Hepatocyte (in vitro differentiated cells): ENCODE measurements around the gene PRDM16. TPM values are rescaled to one million over a fixed set of nuclear protein-coding genes. Genes with fewer than 3 reads are reported as not detected.

Experiments used
- DNase-seq: peaks from one replicate; pipeline ENCODE4 v3.0.0-alpha.2; 2016; ENCODE audit warnings: low spot score
- H2AFZ ChIP-seq: fragments of 200-600 bp; sonication (generic); 2 replicates; pipeline ENCODE4 v1.6.0; 2016; ENCODE audit warnings: antibody characterized with exemption, mild to moderate bottlenecking
- H3K27ac ChIP-seq: fragments of 200-600 bp; sonication (generic); 2 replicates; pipeline ENCODE4 v1.5.1; 2016; ENCODE audit warnings: mild to moderate bottlenecking
- H3K27me3 ChIP-seq: fragments of 200-600 bp; sonication (generic); 2 replicates; pipeline ENCODE4 v1.6.1; 2016
- H3K36me3 ChIP-seq: fragments of 200-600 bp; sonication (generic); replicated peaks from 2 replicates; pipeline ENCODE4 v1.5.1; 2016; ENCODE audit warnings: low read depth; ENCODE audit not compliant: insufficient read depth
- H3K4me1 ChIP-seq: fragments of 200-600 bp; sonication (generic); 2 replicates; pipeline ENCODE4 v1.5.1; 2016; ENCODE audit warnings: mild to moderate bottlenecking, moderate library complexity; ENCODE audit not compliant: insufficient read depth
- H3K4me2 ChIP-seq: fragments of 200-600 bp; sonication (generic); 2 replicates; pipeline ENCODE4 v1.6.0; 2016
- H3K4me3 ChIP-seq: fragments of 200-600 bp; sonication (generic); 2 replicates; pipeline ENCODE4 v1.5.1; 2016; ENCODE audit warnings: mild to moderate bottlenecking
- H3K79me2 ChIP-seq: fragments of 200-600 bp; sonication (generic); 2 replicates; pipeline ENCODE4 v1.6.0; 2017; ENCODE audit warnings: mild to moderate bottlenecking
- H3K9me2 ChIP-seq: fragments of 200-600 bp; sonication (generic); replicated peaks from 2 replicates; pipeline ENCODE4 v1.6.0; 2017; ENCODE audit warnings: mild to moderate bottlenecking; ENCODE audit not compliant: insufficient read depth
- H3K9me3 ChIP-seq: fragments of 200-600 bp; sonication (generic); 2 replicates; pipeline ENCODE4 v1.5.1; 2016; ENCODE audit warnings: low read depth, mild to moderate bottlenecking
- H4K20me1 ChIP-seq: fragments of 200-600 bp; sonication (generic); 2 replicates; pipeline ENCODE4 v1.6.0; 2016; ENCODE audit warnings: mild to moderate bottlenecking; ENCODE audit not compliant: insufficient read depth, poor library complexity, severe bottlenecking
- EZH2 ChIP-seq: fragments of 200-600 bp; sonication (generic); IDR thresholded peaks from 2 replicates; pipeline ENCODE4 v1.6.1; 2016; ENCODE audit warnings: antibody characterized with exemption, mild to moderate bottlenecking, borderline replicate concordance
- EZH2phosphoT487 ChIP-seq: fragments of 200-600 bp; sonication (generic); IDR thresholded peaks from one replicate; pipeline ENCODE4 v1.6.1; 2018; ENCODE audit warnings: antibody characterized with exemption, mild to moderate bottlenecking, low read depth, moderate library complexity; ENCODE audit not compliant: unreplicated experiment, severe bottlenecking
- WGBS: methylation state at CpG from one replicate; pipeline ENCODE4 v1.1.6; 2016; ENCODE audit warnings: low lambda C conversion rate; ENCODE audit errors: missing lambda C conversion rate; 5-methylcytosine and 5-hydroxymethylcytosine counted together
- polyA plus RNA-seq: library from polyadenylated mRNA; unstranded; fragments of >200 nt; fragmentation: Nextera tagmentation; extraction: Ambion mirVana; gene quantifications from 2 replicates; pipeline ENCODE4 v1.2.1, GENCODE V29; 2016
- total RNA-seq: library from RNA; depleted of rRNA; stranded (reverse); fragments of >200 nt; gene quantifications from 2 replicates; pipeline ENCODE4 v1.2.3, GENCODE V29; 2014
- TF ChIP-seq, protein P1 (sequence below): fragments of 200-600 bp; sonication (generic); IDR thresholded peaks from 2 replicates; pipeline ENCODE4 v1.5.1; 2016; ENCODE audit warnings: antibody characterized with exemption, mild to moderate bottlenecking; ENCODE audit not compliant: poor library complexity

The PRDM16 gene
- total and polyA plus RNA-seq, 2 experiments from 2014 or later: 8.1 to 9.9 TPM

DNA sequence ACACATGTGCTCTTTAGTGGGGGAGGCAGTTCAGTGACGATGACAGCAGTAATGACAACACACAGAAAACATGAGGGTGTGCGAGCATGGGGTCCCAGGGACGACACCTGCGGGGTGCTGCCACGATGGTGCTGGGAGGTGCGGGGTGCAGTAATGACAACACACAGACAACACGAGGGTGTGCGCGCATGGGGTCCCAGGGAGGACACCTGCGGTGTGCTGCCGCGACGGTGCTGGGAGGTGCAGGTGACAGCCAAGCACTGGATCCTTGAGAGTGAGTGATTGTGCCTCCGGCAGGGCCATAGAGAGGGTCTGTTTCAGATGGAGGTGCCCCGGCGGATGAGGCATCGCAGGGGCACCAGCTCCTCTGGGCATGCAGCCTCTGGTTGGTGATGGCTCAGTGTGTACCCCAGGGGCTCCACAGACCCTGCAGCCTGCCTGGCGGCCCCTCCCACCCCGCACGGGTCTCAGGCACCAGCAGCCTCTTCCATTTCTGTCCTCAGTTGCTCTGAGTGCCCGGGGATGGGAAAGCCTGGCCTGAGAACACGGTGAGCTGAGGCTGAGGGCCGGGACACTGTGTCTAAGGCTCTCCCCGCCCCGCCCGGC lies 193.8 kb downstream of the PRDM16 start:
- DNase-seq: no peak
- WGBS: 85% methylated on average over 23 of the region's 26 CpGs
- Histone ChIP-seq H3K9me3 (no peaks in the 10 kb centered on the region), H3K4me3 (no peak overlapping the region), H3K36me3 (no peaks in the 10 kb centered on the region), H3K4me1 (no peaks in the 10 kb centered on the region), H2AFZ (no peak overlapping the region), H3K9me2 (no peaks in the 10 kb centered on the region), H4K20me1 (no peaks in the 10 kb centered on the region), H3K79me2 (no peaks in the 10 kb centered on the region), H3K27ac (no peak overlapping the region), H3K27me3 (no peaks in the 10 kb centered on the region), H3K4me2 (no peak overlapping the region)
- TF ChIP-seq, protein P1, sequence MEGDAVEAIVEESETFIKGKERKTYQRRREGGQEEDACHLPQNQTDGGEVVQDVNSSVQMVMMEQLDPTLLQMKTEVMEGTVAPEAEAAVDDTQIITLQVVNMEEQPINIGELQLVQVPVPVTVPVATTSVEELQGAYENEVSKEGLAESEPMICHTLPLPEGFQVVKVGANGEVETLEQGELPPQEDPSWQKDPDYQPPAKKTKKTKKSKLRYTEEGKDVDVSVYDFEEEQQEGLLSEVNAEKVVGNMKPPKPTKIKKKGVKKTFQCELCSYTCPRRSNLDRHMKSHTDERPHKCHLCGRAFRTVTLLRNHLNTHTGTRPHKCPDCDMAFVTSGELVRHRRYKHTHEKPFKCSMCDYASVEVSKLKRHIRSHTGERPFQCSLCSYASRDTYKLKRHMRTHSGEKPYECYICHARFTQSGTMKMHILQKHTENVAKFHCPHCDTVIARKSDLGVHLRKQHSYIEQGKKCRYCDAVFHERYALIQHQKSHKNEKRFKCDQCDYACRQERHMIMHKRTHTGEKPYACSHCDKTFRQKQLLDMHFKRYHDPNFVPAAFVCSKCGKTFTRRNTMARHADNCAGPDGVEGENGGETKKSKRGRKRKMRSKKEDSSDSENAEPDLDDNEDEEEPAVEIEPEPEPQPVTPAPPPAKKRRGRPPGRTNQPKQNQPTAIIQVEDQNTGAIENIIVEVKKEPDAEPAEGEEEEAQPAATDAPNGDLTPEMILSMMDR: no peak
- TF ChIP-seq EZH2: no peak
- no peak for TF ChIP-seq EZH2phosphoT487

DNA sequence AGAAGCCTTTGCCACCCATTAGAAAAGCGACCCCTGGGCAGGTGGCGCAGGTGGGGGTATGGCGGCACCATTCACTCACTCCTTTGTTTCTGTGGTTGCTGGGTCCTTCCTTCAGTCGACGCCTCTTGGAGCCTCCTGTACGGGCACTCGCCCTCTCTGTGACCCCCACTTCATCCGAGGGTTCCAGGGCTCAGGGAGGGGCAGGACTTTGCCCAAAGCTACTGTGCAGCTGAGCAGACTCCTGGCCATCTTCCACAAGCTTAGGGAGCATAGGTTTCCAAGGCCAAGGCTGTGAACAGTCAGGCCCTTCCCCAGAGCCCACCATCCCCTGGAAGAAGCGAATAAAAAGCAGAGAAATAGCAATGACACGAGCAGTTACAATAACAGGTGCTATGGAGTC lies 194.8 kb downstream of the PRDM16 start:
- H3K9me2 ChIP-seq: no peaks in the 10 kb centered on the region
- no peak overlapping the region for H3K4me3 ChIP-seq
- H3K36me3 ChIP-seq: no peaks in the 10 kb centered on the region
- H3K4me2 ChIP-seq: no peak overlapping the region
- TF ChIP-seq EZH2 (no peak), EZH2phosphoT487 (no peak)
- TF ChIP-seq, protein P1: no peak
- no peaks in the 10 kb centered on the region for H3K27me3 ChIP-seq
- H3K4me1 ChIP-seq: no peaks in the 10 kb centered on the region
- H3K79me2 ChIP-seq: no peaks in the 10 kb centered on the region
- H2AFZ ChIP-seq: no peak overlapping the region
- H3K9me3 ChIP-seq: no peaks in the 10 kb centered on the region
- WGBS: 92% methylated on average over 10 of the region's 10 CpGs
- H4K20me1 ChIP-seq: no peaks in the 10 kb centered on the region
- no peak for DNase-seq
- no peak overlapping the region for H3K27ac ChIP-seq

DNA sequence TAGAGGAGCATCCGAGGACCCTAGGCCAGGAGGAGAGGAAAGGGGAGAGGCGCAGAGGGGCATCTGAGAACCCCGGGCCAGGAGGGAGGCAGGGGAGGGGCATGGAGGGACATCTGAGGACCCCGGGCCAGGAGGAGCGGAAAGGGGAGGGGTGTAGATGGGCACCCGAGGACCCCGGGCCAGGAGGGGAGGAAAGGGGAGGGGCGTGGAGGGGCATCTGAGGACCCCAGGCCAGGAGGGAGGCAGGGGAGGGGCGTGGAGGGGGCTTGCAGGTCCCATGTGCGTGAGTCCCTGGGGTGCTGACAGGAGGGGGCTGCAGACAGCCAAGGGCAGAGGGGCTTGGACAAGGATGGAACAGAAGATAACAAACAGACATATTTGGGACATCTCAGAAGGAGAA lies 195.5 kb downstream of the PRDM16 start:
- Histone ChIP-seq H3K79me2 (no peaks in the 10 kb centered on the region), H3K9me3 (no peaks in the 10 kb centered on the region), H3K27me3 (peaks cover 3% of the 10 kb centered on the region), H3K4me1 (no peaks in the 10 kb centered on the region), H2AFZ (no peak overlapping the region), H3K4me2 (no peak overlapping the region), H3K36me3 (no peaks in the 10 kb centered on the region), H3K9me2 (no peaks in the 10 kb centered on the region), H3K27ac (no peak overlapping the region), H3K4me3 (no peak overlapping the region), H4K20me1 (no peaks in the 10 kb centered on the region)
- TF ChIP-seq, protein P1: no peak
- no peak for TF ChIP-seq EZH2
- no peak for TF ChIP-seq EZH2phosphoT487
- no peak for DNase-seq
- WGBS: no CpG with 5 or more reads among the region's 10 CpGs
